H9 (cell line): ENCODE data around the gene TTC7B. TPM values are rescaled to one million over a fixed set of nuclear protein-coding genes. Genes with fewer than 3 reads are reported as not detected.
A peak's percentile ranks its signal among the peaks of the same experiment; 100 is the strongest.

Experiments
- DNase-seq: peaks from one replicate; pipeline ENCODE4 v3.0.0-alpha.2; 2017
- H2AFZ ChIP-seq: one replicate; pipeline ENCODE4 v1.6.1; 2013; ENCODE audit warnings: mild to moderate bottlenecking, low read length, control low read depth, moderate library complexity
- H2AK5ac ChIP-seq: 2 replicates; pipeline ENCODE4 v1.6.1; 2013; ENCODE audit warnings: low read length, control low read depth, mixed read lengths; ENCODE audit not compliant: insufficient read length
- H2BK120ac ChIP-seq: one replicate; pipeline ENCODE4 v1.6.1; 2013; ENCODE audit warnings: low read depth, mild to moderate bottlenecking, low read length, control low read depth, inconsistent platforms; ENCODE audit not compliant: poor library complexity, severe bottlenecking
- H2BK12ac ChIP-seq: 2 replicates; pipeline ENCODE4 v1.6.1; 2013; ENCODE audit warnings: low read length, control low read depth, mixed read lengths, low read depth; ENCODE audit not compliant: insufficient read length
- H2BK15ac ChIP-seq: 2 replicates; pipeline ENCODE4 v1.6.1; 2013; ENCODE audit warnings: low read depth, low read length, control low read depth
- H2BK20ac ChIP-seq: one replicate; pipeline ENCODE4 v1.6.1; 2013; ENCODE audit warnings: low read depth, mild to moderate bottlenecking, low read length, control low read depth, inconsistent platforms; ENCODE audit not compliant: poor library complexity, severe bottlenecking
- H2BK5ac ChIP-seq: 2 replicates; pipeline ENCODE4 v1.6.1; 2013; ENCODE audit warnings: low read length, control low read depth, mixed read lengths; ENCODE audit not compliant: insufficient read length
- H3K14ac ChIP-seq: 2 replicates; pipeline ENCODE4 v1.6.1; 2013; ENCODE audit warnings: low read length, control low read depth; ENCODE audit not compliant: insufficient read depth
- H3K18ac ChIP-seq: 2 replicates; pipeline ENCODE4 v1.6.1; 2013; ENCODE audit warnings: low read depth, mild to moderate bottlenecking, mixed read lengths, low read length, control low read depth; ENCODE audit not compliant: insufficient read length
- H3K23ac ChIP-seq: 2 replicates; pipeline ENCODE4 v1.6.1; 2013; ENCODE audit warnings: low read length, control low read depth, mixed read lengths, low read depth; ENCODE audit not compliant: insufficient read length
- H3K23me2 ChIP-seq: 2 replicates; pipeline ENCODE4 v1.6.1; 2013; ENCODE audit warnings: low read depth, mild to moderate bottlenecking, mixed read lengths, low read length, control low read depth; ENCODE audit not compliant: insufficient read length, poor library complexity, severe bottlenecking
- H3K27ac ChIP-seq: 2 replicates; pipeline ENCODE4 v1.5.1; 2013; ENCODE audit warnings: low read length, control low read depth, mixed read lengths, low read depth; ENCODE audit not compliant: insufficient read length
- H3K27me3 ChIP-seq: 2 replicates; pipeline ENCODE4 v1.6.1; 2013; ENCODE audit warnings: low read length, control low read depth, inconsistent platforms; ENCODE audit not compliant: insufficient read depth
- H3K4ac ChIP-seq: 2 replicates; pipeline ENCODE4 v1.6.1; 2013; ENCODE audit warnings: low read depth, mild to moderate bottlenecking, control low read depth, inconsistent platforms, low read length, moderate library complexity
- H3K4me1 ChIP-seq: 2 replicates; pipeline ENCODE4 v1.6.1; 2013; ENCODE audit warnings: low read length, control low read depth, inconsistent platforms; ENCODE audit not compliant: insufficient read depth
- H3K4me2 ChIP-seq: 2 replicates; pipeline ENCODE4 v1.6.1; 2013; ENCODE audit warnings: low read length, control low read depth, mixed read lengths; ENCODE audit not compliant: insufficient read length, insufficient read depth
- H3K56ac ChIP-seq: 2 replicates; pipeline ENCODE4 v1.6.1; 2013; ENCODE audit warnings: low read depth, mild to moderate bottlenecking, mixed read lengths, low read length, control low read depth; ENCODE audit not compliant: insufficient read length
- H3K79me1 ChIP-seq: 2 replicates; pipeline ENCODE4 v1.6.1; 2013; ENCODE audit warnings: low read depth, mild to moderate bottlenecking, moderate library complexity, low read length, control low read depth, inconsistent platforms; ENCODE audit not compliant: insufficient read depth, poor library complexity, severe bottlenecking
- H3K79me2 ChIP-seq: 2 replicates; pipeline ENCODE4 v1.6.1; 2013; ENCODE audit warnings: low read length, control low read depth, inconsistent platforms; ENCODE audit not compliant: insufficient read depth
- H3K9ac ChIP-seq: 2 replicates; pipeline ENCODE4 v1.6.1; 2013; ENCODE audit warnings: low read length, control low read depth, mixed read lengths; ENCODE audit not compliant: insufficient read length; ENCODE audit errors: extremely low read depth
- H3K9me3 ChIP-seq: one replicate; pipeline ENCODE4 v1.6.1; 2013; ENCODE audit warnings: low read depth, low read length, inconsistent platforms; ENCODE audit not compliant: control insufficient read depth
- H3T11ph ChIP-seq: one replicate; pipeline ENCODE4 v1.6.1; 2013; ENCODE audit warnings: mild to moderate bottlenecking, low read length, control low read depth, inconsistent platforms
- H4K20me1 ChIP-seq: one replicate; pipeline ENCODE4 v1.6.1; 2013; ENCODE audit not compliant: control insufficient read depth, insufficient read length, insufficient read depth
- H4K5ac ChIP-seq: 2 replicates; pipeline ENCODE4 v1.6.1; 2013; ENCODE audit warnings: low read depth, mild to moderate bottlenecking, mixed read lengths, low read length, control low read depth; ENCODE audit not compliant: insufficient read length
- H4K8ac ChIP-seq: replicated peaks from 2 replicates; pipeline ENCODE4 v1.6.1; 2013; ENCODE audit warnings: low read length, control low read depth, mixed read lengths, low read depth; ENCODE audit not compliant: insufficient read length
- H4K91ac ChIP-seq: 2 replicates; pipeline ENCODE4 v1.6.1; 2013; ENCODE audit warnings: low read depth, mild to moderate bottlenecking, moderate library complexity, mixed read lengths, low read length, control low read depth; ENCODE audit not compliant: insufficient read length
- H3K27ac Mint-ChIP-seq, 3 experiments: 2 replicates in 2 of 3; 3 replicates in 1 of 3; pipeline ENCODE4 v1.8.0; 2020 to 2021; ENCODE audit warnings: mixed read lengths in 3 of 3, mild to moderate bottlenecking in 1 of 3, moderate library complexity in 1 of 3
- H3K27me3 Mint-ChIP-seq: 2 replicates; pipeline ENCODE4 v1.8.0; 2021; ENCODE audit warnings: low read depth, mild to moderate bottlenecking, moderate library complexity, mixed read lengths
- H3K36me3 Mint-ChIP-seq, 3 experiments: 2 replicates in 2 of 3; 3 replicates in 1 of 3; pipeline ENCODE4 v1.8.0; 2020 to 2021; ENCODE audit warnings: low read depth in 3 of 3, mixed read lengths in 3 of 3; ENCODE audit not compliant: insufficient read depth in 1 of 3
- H3K4me1 Mint-ChIP-seq, 2 experiments: 2 replicates each; pipeline ENCODE4 v1.8.0; 2020; ENCODE audit warnings: mixed read lengths in 2 of 2
- H3K4me3 Mint-ChIP-seq, 2 experiments: 2 replicates in 1 of 2; 3 replicates in 1 of 2; pipeline ENCODE4 v1.8.0; 2020 to 2021; ENCODE audit warnings: mild to moderate bottlenecking in 2 of 2, mixed read lengths in 2 of 2, moderate library complexity in 1 of 2
- H3K9me3 Mint-ChIP-seq, 2 experiments: 2 replicates in 1 of 2; 3 replicates in 1 of 2; pipeline ENCODE4 v1.8.0; 2020; ENCODE audit warnings: mild to moderate bottlenecking in 2 of 2, mixed read lengths in 2 of 2, moderate library complexity in 1 of 2
- WGBS: extraction: QIAGEN DNeasy Blood & Tissue Kit; methylation state at CpG from one replicate; pipeline ENCODE4 v1.1.7; 2013; ENCODE audit warnings: missing lambda C conversion rate, low lambda C conversion rate, mixed read lengths; ENCODE audit not compliant: insufficient read length; ENCODE audit errors: extremely low coverage; 5-methylcytosine and 5-hydroxymethylcytosine counted together
- total RNA-seq: library from RNA; stranded (reverse); gene quantifications from 2 replicates; pipeline ENCODE4 v1.2.1, GENCODE V29; 2021
- TF ChIP-seq, protein P1 (sequence below): fragments of 200-600 bp; sonication (generic); conservative IDR thresholded peaks from 3 replicates; pipeline ENCODE4 v1.8.0; 2021; ENCODE audit warnings: antibody characterized with exemption, mild to moderate bottlenecking

The TTC7B gene
- total RNA-seq, 1 experiment from 2014 or later, result 33.7 TPM

- Histone ChIP-seq H2BK5ac (no peak overlapping the region), H3K79me2 (no peaks in the 10 kb centered on the region), H3K27me3 (no peaks in the 10 kb centered on the region), H3K56ac (no peak overlapping the region), H3K9me3 (no peaks in the 10 kb centered on the region), H2BK12ac (no peak overlapping the region), H4K91ac (no peak overlapping the region), H4K5ac (no peak overlapping the region), H3K4ac (no peak overlapping the region), H4K20me1 (no peaks in the 10 kb centered on the region), H2BK20ac (no peak overlapping the region), H3K27ac (no peak overlapping the region), H3K14ac (no peak overlapping the region), H2BK120ac (no peak overlapping the region), H3K4me2 (no peak overlapping the region), H3T11ph (no peak overlapping the region), H3K23me2 (no peaks in the 10 kb centered on the region), H3K23ac (no peak overlapping the region), H3K18ac (no peak overlapping the region), H2BK15ac (no peak overlapping the region), H3K4me1 (no peaks in the 10 kb centered on the region), H4K8ac (no peak overlapping the region), H3K79me1 (no peaks in the 10 kb centered on the region), H2AK5ac (no peak overlapping the region), H3K9ac (no peak overlapping the region), H2AFZ (no peak overlapping the region)
- no peak for DNase-seq
- no peaks in the 10 kb centered on the region; the same call in 1 of the 2 replicates for H3K27me3 Mint-ChIP-seq
- H3K9me3 Mint-ChIP-seq, result no peaks in the 10 kb centered on the region
- H3K4me1 Mint-ChIP-seq, result peaks cover 0 to 6% of the 10 kb centered on the region in 2 experiments; a peak in 1 of 4 replicates
- no peaks in the 10 kb centered on the region; a peak in 2 of 7 replicates for H3K36me3 Mint-ChIP-seq
- no CpG with 5 or more reads among the region's 4 CpGs for WGBS
- H3K27ac Mint-ChIP-seq, result 0 out of 7 replicates have a peak overlapping the region, but pooled peaks of 1 of the 3 experiments have one; percentile 83
- TF ChIP-seq, protein P1, sequence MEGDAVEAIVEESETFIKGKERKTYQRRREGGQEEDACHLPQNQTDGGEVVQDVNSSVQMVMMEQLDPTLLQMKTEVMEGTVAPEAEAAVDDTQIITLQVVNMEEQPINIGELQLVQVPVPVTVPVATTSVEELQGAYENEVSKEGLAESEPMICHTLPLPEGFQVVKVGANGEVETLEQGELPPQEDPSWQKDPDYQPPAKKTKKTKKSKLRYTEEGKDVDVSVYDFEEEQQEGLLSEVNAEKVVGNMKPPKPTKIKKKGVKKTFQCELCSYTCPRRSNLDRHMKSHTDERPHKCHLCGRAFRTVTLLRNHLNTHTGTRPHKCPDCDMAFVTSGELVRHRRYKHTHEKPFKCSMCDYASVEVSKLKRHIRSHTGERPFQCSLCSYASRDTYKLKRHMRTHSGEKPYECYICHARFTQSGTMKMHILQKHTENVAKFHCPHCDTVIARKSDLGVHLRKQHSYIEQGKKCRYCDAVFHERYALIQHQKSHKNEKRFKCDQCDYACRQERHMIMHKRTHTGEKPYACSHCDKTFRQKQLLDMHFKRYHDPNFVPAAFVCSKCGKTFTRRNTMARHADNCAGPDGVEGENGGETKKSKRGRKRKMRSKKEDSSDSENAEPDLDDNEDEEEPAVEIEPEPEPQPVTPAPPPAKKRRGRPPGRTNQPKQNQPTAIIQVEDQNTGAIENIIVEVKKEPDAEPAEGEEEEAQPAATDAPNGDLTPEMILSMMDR, result no peak
- no peak overlapping the region for H3K4me3 Mint-ChIP-seq
Measured at GRCh38 chr14:90732139-90732538, 84.1 kb downstream of the TTC7B start.
